ENCODE measurements around the gene KSR1.

The KSR1 gene

DNA sequence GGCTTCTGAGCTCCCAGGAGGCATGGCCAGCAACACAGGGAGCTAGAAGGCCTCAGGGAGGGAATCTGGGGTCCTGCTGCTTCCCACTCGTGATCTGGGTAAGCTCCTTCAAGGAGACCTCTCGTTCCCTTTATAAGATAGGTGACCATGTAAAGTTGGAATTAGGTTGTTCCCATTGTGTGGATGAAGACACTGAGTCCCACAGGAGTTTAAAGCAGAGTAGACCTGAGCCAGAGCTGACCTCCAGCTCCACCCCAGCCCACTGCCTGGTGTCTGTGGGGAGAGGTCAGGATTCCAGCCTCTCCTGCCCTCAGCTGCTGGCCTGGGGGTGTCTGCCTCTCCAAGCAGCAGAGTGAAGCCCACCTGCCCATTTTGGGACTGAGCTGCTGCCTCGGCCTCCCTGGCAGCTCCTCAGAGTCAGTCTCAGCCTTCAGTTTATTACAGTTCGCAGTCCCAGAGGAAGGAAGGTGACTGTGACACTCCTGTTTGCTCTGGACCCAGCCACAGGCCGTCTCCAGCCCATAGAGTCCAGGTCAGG lies 141.6 kb downstream of the KSR1 start:
- FAIRE-seq: no peak

- no peak for FAIRE-seq
Observed at GRCh38 chr17:27598337-27599050, 142.2 kb downstream of the KSR1 start.

GRCh38 chr17:27600471-27600870 lies 144.2 kb downstream of the KSR1 start:
- no peak for FAIRE-seq

DNA sequence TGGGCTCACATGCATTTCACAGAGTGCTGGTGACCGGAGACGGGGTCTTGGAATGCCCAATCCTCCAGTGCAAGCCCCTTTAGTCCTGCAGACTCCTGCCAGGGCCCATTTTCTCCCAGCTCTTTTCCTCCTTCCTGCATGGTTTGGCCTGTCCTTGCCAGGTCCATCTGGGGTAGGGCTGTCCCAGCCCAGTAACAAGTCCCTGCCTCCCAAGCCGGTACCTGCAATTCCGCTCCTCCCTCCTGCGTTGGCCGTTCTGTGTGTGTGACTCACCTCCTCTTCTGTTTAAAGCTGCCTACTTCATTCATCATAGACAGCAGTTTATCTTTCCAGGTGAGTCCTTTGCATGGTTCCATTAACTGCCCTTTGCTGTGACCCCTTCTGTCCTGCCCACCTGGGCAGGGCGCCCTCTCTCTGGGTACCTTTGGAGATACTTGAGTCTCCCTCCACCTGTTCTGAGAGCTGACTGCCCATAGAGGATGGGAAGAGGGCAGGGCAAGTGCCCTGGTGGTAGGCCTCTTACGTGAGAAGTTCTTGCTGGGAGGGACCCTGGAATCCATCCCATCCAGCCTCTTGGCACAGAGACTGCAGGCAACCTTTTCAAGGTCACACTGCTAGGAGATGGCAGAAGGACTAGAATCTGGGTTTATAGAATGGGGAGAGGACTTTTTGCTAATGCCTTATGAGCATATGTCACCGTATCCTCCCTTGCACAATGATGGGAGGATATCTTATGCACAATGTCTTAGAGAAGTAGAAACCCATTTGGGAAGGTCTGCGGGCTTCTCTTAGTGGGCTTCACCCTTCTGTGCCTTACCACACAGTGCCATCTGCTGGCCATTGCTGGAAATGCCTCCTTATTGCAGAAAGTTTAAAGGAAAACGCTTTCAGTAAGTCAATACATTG lies 145.1 kb downstream of the KSR1 start:
- FAIRE-seq: peak; percentile 85

- no peak for FAIRE-seq
Observed at GRCh38 chr17:27601975-27602302, 145.7 kb downstream of the KSR1 start.

- FAIRE-seq: no peak
Observed at GRCh38 chr17:27602721-27603420, 146.6 kb downstream of the KSR1 start.

DNA sequence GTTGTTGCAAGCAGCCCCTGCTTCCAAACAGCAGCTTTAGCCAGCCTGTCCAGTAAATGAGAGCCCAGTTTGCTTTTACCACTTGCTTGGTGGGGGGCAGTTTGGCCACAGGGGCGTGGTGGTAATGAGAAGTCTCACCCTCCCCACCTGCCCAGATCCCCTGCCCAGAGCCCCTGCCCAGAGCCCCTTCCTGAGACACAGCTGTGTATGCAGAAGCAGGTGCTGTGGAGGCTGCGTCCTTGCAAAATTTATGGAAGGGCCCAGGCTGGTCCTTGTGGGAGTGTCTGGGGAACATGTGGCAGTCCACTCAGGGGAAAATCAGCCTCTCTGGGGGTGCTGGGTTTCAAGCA lies 147.1 kb downstream of the KSR1 start:
- no peak for FAIRE-seq

- no peak for FAIRE-seq
Observed at GRCh38 chr17:27603880-27604794, 147.9 kb downstream of the KSR1 start.

DNA sequence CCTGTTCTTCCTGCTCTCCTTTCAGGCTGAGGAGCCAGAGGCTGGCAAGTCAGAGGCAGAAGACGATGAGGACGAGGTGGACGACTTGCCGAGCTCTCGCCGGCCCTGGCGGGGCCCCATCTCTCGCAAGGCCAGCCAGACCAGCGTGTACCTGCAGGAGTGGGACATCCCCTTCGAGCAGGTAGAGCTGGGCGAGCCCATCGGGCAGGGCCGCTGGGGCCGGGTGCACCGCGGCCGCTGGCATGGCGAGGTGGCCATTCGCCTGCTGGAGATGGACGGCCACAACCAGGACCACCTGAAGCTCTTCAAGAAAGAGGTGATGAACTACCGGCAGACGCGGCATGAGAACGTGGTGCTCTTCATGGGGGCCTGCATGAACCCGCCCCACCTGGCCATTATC lies 149.2 kb downstream of the KSR1 start:
- FAIRE-seq: no peak

- FAIRE-seq: no peak
Observed at GRCh38 chr17:27607521-27608091, 151.4 kb downstream of the KSR1 start.

- no peak for FAIRE-seq
Observed at GRCh38 chr17:27608328-27609230, 152.3 kb downstream of the KSR1 start.

DNA sequence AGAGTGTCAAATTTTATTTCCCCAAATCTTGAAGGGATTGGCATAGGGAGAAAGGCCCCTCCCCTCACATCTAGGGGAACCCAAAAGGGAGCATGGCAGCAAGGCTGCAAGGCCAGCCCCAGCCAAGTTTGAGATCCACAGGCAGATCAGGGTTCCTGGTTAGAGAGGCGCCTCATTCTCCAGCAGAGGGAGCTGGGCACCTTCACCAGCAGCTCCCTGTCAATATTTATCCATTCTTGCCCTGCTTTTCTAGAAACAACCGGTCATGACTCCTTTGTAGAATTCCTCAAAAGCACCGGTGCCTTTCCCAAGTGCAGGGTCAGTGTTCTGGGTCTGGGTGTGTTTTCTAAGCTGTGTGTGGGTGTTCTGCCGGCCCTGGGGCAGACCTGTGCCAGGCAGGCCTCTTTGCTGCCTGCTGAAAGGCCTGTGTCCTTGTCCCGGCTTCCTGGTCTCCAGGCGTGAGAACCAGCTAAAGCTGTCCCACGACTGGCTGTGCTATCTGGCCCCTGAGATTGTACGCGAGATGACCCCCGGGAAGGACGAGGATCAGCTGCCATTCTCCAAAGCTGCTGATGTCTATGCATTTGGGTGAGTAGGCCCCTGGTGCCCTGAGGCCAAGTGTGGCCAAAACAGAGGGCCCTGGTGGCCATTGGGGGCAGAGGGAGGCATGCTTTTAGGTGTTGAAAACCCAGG lies 153.5 kb downstream of the KSR1 start:
- no peak for FAIRE-seq

DNA sequence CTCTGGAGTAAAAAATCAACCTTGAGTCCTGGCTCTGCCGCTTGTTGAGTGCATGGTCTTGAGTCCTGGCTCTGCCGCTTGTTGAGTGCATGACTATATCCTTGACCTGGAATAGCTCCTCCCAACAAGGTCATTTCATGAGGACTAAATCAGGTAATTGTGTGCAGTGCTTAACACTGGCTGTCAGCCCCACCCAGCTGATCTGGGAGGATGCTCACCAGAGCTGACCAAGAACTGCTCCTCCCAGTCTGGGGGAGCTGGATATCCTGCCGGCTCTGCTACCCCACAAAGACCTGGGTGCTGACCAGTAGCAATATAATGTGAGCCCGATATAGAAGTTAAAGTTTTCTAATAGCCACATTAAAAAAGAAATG lies 154.0 kb downstream of the KSR1 start:
- FAIRE-seq: no peak

- FAIRE-seq: no peak
Observed at GRCh38 chr17:27612160-27612770, 156.0 kb downstream of the KSR1 start.

GRCh38 chr17:27613433-27613832 lies 157.2 kb downstream of the KSR1 start:
- no peak for FAIRE-seq

GRCh38 chr17:27615121-27615520 lies 158.9 kb downstream of the KSR1 start:
- no peak for FAIRE-seq

DNA sequence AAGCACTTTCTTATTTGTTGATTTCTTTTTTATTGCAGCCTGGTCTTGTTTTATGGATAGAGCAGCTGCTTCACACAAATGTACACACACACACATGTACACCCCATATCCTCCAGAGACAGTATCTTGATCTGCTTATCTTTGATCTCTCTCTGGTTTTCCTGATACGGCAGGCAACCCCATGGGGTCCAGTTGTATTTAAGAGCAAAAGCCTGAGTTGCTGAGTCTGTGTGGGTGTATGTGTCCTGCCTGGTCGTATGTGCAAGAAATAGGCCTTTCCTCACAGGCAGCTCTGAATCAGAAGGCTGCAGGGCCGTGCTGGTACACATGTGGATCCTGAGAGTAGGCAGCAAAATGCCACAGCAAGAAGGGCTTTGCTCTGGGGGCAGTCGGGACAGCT lies 160.2 kb downstream of the KSR1 start:
- no peak for FAIRE-seq

GRCh38 chr17:27618417-27618816 lies 162.2 kb downstream of the KSR1 start:
- no peak for FAIRE-seq

DNA sequence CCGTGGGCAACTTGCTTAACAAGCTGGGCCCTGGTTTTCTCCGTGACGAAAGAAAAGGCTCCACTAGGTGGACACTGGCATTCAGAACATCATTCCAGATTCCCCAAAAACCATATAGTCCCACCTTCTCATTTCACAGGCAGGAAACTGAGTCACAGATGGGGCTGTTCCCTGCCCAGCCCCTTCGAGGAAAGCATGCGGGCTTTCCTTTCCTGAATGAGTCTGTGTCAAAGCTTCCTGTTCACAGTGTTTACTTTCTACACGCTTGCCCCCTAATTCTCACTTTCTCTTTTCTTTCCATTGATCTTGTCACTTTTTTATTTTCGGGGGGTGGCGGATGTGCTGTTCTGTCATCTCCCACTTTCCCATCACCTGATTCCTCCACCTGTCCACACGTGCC lies 164.5 kb downstream of the KSR1 start:
- FAIRE-seq: no peak

- FAIRE-seq: no peak
Observed at GRCh38 chr17:27621536-27621935, 165.3 kb downstream of the KSR1 start.

Measured in G401.6 (cell line).